ENCODE results near the gene ATP1A4.

The ATP1A4 gene

DNA sequence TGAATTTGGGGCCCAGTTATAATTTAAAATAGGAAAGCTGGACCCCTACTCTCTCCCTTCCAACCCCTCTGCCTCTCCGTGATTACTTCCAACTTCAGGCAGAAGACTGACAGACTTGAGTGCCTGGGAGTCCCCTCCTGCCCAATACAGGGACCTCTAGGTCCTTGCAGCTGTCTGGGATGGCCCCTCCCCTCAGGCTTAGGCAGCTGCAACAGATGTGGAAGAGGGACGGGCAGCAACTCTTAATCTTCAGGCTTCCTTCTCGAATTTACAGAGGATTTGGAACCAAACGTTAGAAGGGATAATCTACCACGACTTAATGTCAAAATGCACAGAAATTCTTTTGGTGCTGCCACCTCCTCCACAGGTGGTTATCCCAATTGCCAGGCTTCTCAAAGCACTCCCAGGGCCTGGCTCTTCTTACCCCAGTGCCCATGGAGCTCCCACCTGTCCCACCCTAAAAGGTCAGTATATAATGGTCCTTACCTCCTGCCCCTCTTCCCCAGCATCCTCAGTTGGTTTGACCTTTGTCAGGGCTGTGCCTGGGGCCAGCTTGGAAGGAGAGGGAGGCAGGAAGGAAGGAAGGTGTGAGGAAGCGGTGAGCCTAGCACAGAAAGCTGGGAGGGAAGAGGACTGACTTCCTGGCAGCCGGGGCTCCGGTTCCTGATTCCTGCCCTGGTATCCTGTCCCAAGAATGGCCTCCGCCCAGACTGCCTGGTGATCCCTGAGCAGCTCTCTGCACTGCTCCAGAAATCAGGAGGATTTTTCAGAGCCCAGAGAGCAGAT is 56.6 kb downstream of the ATP1A4 start:
- no peak for DNase-seq

DNA sequence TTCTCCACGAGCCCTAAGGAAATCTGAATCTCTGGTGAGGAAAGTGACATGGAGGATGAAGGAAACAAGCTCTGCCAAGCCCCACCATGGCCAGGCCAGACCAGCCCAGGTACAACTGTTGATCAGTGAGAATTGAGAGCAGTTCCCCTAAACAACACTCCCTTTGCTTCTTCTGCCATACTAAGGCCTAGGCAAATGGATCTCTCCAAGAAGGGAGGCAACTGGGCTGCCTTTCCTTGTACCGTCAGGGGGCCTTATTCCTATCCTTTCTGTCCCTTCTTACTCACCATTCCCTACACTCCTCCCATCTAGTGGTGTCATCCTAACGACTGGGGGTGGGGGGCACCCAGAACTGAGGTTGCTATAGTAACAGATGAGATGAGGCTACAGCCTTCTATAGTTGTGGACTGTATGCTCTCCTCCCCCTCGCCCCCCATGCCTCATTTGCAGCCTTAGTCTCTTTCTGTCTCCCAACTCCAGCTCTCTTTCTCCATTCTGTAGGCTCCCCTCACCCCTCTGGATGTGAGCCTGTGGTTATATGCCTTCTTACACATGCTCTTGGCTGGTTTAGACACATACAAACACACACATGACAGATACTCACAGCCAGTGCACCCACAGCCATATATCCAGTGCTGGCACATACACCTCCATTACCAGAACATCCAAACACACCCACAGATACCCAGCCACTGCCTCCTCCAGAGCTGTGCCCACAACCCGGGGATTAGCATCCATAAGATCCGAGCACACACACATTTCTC is 57.3 kb downstream of the ATP1A4 start:
- DNase-seq, result no peak

GRCh38 chr1:160209321-160210046 is 58.1 kb downstream of the ATP1A4 start:
- no peak for DNase-seq

- no peak for DNase-seq
These were observed 59.2 kb downstream of the ATP1A4 start for GRCh38 chr1:160210561-160210960.

DNA sequence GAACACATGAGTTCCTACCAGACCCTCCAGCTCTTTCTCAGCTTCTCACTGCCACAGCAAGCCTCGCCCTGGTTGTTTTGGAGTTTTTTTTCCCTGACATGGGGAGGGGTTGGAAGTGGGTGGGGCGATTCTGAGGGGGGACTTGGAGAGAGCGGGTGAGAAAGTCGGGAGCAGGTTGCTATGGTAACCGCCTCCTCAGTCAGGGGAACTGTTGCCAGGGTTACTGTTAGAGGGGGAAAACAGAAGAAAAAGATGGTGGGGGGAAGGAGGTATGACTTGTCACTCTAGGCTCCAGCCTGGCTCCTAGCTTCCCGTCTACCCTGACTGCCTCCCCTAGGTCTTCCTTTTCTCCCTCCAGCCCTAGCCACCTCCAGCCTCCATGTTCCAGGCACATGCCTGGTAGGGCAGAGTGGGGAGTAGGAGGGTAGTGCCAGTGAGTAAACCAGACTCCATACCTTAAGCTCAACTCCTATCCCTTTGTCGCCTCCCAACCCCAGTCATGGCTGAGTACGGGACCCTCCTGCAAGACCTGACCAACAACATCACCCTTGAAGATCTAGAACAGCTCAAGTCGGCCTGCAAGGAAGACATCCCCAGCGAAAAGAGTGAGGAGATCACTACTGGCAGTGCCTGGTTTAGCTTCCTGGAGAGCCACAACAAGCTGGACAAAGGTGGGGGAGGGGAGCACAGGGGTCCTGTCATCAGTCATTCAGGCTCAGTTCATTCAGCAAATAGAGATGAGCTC is 59.8 kb downstream of the ATP1A4 start:
- no peak for DNase-seq

- DNase-seq, result no peak
These were observed 63.2 kb downstream of the ATP1A4 start for GRCh38 chr1:160214481-160215140.

- DNase-seq, result no peak
These were observed 64.9 kb downstream of the ATP1A4 start for GRCh38 chr1:160216301-160216700.

DNA sequence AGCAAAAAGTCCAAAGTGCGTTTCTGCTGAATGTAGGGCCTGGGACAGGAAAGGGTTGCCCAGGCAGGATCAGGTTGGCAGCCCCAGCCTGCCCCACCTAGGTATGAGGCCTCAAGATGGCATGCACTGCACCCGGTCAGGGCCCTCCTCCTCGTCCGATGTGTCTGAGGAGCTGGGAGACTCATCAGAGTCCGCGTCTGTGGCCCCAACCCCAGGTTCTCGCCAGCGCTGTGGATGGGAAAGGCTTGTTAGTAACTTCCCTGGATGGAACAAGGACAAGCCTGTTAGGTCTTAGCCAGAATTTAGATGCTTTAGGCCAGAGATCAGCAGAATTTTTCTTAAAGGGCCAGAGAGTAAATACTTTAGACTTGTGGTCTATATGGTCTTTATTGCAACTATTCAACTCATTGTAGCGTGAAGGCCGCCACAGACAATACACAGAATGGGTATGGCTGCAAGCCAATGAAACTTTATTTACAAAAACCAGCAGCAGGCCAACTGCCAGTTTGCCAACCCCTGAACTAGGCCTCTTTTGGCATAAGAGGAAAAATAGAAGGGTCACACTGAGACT is 66.2 kb downstream of the ATP1A4 start:
- no peak for DNase-seq

DNA sequence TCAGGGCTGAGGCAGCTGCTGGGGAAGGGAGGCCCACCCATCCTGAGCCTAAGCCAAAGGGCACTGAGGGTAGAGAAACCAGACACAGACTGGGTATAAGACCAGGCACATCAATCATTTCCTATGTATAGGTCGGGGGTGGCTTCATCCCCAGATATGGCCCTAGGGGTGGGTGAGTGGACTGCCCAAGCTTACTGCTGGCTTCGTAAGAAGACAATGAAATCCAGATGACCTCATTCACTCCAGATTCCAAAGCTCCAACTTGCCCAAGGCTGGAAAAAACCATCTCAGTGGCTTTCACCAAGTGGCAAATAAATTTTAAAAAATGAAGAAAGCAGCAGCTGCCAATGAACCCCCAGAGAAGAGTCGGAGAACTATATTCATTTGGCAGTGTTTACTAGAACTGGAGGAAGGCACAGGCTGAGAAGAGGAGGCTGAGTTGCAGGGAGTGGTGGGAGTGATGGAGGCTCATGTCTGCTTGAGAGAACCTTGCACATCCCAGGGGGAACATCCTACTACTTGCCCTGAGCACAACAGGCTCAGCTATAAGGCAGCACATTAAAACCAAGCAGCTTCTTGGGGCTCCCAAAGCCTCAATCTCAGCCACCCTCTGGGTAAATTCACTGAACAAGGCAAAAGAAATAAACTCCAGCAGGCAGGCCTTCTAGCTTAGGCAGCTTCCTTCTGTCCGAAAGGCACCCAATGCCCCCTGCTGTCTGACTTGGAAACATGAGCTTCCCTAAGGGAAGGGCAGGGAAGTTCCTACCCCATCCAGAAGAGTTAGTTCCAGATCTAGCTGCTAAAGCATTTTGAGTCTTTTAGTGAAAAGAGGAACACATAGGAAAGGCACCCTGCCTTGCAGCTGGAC is 67.9 kb downstream of the ATP1A4 start:
- no peak for DNase-seq

GRCh38 chr1:160220301-160220700 is 68.9 kb downstream of the ATP1A4 start:
- DNase-seq, result no peak

DNA sequence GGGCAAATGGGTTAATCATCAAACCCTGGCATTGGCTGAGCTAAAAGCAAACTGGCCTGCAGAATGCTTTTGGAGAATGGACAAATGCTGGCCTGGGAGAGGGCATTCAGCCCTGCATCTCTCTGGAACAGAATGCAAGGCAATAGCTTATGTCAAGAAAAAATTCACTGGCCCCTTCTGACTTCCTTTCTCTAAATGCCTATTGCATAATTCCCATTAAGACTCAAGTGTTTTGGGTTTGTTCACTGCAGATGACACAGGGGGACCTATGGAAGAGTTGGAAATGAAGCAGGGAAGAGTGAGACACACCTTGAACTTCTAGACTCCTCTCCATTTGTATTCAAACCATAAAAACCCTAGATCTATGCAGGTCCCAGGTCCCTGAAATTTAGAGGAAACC is 69.7 kb downstream of the ATP1A4 start:
- no peak for DNase-seq

- no peak for DNase-seq
These were observed 71.1 kb downstream of the ATP1A4 start for GRCh38 chr1:160222546-160222945.

GRCh38 chr1:160224606-160225005 is 73.2 kb downstream of the ATP1A4 start:
- no peak for DNase-seq

DNA sequence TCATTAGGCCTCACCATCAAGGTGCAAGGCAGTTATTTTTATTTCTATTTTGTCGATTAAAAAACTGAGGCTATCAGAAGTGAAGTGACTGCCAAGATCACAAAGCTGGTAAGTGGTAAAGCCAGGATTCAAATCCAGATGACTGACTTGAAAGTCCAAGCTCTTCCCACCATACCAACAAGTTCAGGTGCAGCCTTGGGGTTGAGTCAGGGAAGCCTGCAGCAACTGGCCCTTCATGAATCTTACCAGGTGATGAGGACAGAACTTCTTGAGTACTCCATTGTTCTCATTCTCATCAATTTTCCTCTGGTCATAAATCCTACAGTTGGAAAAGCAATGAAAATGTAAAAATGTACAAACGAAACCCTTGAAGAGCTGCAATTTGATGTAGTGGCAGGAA is 73.9 kb downstream of the ATP1A4 start:
- DNase-seq, result no peak

- no peak for DNase-seq
These were observed 75.2 kb downstream of the ATP1A4 start for GRCh38 chr1:160226623-160227022.

DNA sequence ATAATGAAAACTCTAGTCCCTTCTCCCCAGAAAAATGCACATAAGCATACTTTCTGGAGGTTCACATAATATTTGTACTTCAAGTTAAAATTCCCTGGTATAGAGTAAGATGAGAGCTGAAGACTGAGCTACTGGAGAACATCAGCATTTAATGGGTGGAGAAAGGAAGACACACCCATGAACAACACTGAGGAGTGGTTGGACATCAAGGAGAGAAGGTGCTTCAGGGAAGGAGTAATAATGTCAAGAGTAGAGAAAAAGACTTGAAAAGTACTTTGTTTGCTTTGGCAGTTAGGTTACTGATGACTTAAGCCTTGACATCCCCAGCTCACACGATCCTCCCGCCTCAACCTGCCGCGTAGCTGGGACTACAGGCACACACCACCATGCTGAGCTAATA is 75.6 kb downstream of the ATP1A4 start:
- no peak for DNase-seq

- DNase-seq, result no peak
These were observed 76.2 kb downstream of the ATP1A4 start for GRCh38 chr1:160227561-160227960.

DNA sequence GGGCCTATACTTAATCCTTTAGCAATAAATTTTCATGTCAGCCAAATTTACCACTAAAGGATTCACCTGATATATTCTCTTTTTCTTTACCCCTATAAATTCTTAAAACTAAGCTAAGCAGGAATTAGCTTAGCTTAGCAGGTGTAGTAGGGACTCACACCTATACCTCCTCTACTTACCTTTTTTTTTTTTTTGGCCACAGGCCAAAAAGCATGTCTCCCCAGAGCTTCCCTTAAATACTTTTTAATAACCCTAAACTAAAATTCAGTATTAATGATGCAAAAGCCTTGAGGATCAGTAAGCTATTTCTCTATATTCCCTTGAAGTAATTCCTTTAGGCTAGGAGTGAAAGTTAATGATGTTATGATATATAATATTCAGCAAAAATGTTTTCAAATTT is 77.0 kb downstream of the ATP1A4 start:
- no peak for DNase-seq

DNA sequence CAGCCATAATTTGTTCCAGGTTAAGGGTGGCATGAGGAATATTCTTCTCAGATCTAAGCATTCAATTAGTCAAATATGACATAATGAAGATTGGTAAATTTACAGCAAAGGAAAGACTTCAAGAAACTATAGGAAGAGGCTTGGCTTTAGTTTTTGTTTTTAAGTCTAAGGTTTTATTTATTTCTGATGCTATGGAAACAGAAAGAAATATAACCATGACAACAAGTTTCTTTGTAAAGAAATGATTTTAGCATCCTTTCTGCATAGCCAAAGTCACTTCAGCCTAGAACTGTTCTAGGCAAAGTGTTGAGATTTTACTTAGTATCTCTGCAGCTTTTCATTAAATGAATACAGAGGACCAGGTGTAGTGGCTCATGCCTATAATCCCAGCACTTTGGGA is 81.5 kb downstream of the ATP1A4 start:
- DNase-seq, result no peak

All from CD4-positive, alpha-beta T cell treated with Interleukin-17A for 1 hour (primary cell).